ENCODE results near the gene KCNK7.

- TF ChIP-seq, protein P1, sequence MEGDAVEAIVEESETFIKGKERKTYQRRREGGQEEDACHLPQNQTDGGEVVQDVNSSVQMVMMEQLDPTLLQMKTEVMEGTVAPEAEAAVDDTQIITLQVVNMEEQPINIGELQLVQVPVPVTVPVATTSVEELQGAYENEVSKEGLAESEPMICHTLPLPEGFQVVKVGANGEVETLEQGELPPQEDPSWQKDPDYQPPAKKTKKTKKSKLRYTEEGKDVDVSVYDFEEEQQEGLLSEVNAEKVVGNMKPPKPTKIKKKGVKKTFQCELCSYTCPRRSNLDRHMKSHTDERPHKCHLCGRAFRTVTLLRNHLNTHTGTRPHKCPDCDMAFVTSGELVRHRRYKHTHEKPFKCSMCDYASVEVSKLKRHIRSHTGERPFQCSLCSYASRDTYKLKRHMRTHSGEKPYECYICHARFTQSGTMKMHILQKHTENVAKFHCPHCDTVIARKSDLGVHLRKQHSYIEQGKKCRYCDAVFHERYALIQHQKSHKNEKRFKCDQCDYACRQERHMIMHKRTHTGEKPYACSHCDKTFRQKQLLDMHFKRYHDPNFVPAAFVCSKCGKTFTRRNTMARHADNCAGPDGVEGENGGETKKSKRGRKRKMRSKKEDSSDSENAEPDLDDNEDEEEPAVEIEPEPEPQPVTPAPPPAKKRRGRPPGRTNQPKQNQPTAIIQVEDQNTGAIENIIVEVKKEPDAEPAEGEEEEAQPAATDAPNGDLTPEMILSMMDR (IDR thresholded peaks at IDR 0.05; ENCODE audit: insufficient read depth, low read depth, low read length), result no peak
- no peak for TF ChIP-seq EZH2 (IDR thresholded peaks at IDR 0.05; ENCODE audit: insufficient read depth, low read length)
These were observed 2.6 kb downstream of the KCNK7 start for GRCh38 chr11:65592858-65593517.

All from astrocyte (in vitro differentiated cells and primary cell).